Islet of Langerhans (tissue), 1 donor: Measurements from ENCODE around the gene SLC39A11.
A peak's percentile ranks its signal among the peaks of the same experiment; 100 is the strongest.
"Not testable (repeated sequence)": the region's sequence is repeated elsewhere in the genome, so short reads cannot be mapped to it uniquely, and the experiment has no call there.

ENCODE experiments used
- FAIRE-seq: peaks from one replicate; lab custom pipeline; 2011; peaks lifted over from hg19 to GRCh38; lab: Jason Lieb, UNC

SLC39A11 gene

DNA sequence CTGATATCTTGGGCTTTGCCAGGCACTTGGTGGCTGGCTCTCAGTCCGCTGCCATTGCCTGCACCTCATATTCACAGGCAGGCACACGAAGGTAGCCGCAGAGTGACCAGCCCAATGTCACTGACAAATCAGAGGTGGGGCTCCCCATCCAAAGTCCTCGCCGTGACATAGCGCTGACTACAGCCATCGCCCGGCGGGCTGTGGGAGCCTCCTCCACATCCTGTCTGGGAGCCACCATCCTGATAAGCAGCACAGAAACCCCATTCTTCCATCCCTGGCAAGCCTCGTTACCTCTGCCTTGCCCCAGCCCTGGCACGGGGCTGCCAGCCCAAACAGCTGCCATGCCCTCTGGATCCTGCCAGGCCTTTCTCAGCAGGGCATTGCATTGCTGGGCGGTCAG lies 437.8 kb downstream of the SLC39A11 start:
- no peak for FAIRE-seq

DNA sequence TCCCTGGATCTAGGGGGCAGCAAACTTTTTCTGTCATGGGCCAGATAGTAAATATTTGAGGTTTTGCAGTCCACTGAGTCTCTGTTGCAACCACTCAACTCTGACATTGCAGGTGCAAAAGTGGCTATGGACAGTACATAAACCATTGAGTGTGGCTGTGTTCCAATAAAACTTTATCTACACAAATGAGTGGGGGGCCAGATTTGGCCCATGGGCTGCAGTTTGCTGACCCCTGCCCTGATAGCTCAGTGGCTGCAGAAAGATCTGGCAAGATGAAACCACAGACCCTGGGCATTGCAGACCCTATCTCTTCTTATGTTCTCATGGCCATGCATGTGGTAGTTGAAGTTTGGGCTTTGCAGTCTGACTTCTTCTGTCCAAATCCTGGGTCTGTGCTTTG lies 440.5 kb downstream of the SLC39A11 start:
- no peak for FAIRE-seq

DNA sequence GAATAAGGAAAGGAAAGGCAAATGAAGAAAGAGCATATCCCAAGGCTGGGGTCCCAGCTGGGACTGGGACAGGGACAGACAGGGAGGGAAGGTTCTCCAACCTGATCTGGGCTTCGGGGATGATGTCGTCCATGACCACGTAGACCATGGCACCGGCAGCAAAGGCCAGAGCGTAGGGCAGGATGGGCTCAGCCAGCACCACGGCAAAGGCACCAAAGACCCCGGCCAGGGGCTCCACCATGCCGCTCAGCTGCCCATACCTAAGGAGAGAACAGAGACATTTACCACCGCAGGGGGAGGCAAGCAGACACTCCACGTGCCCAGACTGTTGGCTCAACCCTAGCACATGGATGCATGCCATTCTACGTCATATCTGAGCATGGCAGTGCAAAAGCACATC lies 443.8 kb downstream of the SLC39A11 start:
- FAIRE-seq, result no peak

DNA sequence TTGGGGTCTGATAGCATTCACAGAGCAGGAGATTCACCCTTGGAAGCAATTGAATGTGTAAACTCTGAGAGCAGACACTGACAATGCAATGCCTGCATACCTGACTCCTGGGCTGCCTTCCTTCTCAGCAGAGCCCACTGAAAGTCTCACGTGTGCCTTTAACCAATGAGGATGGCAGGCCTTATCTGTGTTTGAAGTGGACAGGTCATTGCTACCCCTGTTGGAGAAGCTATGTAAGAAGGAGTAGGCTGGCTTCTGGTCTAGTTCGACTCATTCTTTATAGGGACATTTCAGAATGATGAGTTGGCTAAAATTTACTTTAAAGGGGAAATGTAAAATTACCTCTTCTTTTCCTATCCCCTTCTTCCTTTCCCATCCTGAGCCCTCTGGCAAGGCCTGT lies 446.3 kb downstream of the SLC39A11 start:
- FAIRE-seq, result no peak

DNA sequence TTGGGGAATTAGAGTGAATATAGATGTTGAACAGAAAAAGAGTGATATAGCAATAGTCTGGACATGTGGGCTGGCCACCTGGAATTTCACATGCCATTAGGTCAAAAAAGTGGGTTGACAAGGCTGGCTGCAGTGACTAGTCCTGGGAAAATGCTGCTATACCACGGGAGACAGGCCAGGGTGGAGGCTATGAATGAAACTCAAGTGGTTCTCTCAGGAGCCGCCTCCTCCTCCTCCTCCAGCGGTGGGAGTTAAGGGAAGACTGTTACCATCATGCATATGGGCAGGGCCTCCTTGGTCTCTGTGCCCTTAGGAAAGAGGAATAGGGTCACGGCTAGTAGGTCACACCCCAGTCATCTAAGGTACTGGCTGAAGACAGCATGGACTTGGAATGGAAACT lies 448.0 kb downstream of the SLC39A11 start:
- no peak for FAIRE-seq

DNA sequence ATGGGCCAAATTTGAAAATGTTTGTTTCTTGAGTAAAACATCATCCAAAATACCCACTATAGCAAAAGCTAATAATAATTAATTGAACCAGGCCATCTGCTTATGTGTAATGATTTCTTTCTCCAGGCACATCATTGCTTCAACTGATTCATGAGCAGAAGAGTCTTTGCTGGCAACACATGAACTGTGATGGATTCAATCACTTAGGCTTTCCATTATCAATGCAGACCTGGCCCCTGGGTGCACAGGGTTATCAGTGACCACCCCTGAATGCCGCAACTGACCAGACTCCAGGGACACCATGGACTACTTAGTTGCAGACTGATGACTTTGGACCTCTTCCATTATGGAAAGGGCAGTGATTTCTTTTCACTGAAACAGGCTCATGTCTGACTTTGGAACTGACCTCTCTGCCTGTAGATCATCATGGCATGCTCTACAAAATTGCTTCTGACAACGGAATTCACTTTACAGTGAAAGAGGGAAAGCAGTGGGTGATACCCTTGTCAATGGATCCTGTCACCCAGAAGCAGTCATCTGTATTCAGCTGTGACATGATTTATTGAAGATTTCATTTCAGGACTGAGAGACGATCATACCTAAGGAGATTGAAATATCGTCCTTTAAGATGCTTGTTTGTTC lies 448.8 kb downstream of the SLC39A11 start:
- FAIRE-seq, result no peak

DNA sequence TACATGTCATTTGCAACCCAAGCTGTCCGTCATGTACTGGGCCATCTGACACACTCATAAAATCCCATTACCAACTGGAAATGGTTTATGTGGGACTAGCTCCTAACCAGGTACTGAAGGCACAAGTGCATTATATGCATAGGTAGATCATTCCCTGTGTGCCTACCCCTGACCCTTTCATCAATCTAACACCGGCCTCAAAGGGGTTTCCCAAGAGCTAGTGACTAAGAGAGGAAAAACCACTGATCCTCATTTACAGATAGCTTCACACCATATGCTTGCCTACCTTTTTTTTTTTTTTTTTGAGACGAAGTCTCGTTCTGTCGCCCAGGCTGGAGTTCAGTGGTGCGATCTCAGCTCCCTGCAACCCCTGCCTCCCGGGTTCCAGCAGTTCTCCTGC lies 449.8 kb downstream of the SLC39A11 start:
- FAIRE-seq, result no peak

DNA sequence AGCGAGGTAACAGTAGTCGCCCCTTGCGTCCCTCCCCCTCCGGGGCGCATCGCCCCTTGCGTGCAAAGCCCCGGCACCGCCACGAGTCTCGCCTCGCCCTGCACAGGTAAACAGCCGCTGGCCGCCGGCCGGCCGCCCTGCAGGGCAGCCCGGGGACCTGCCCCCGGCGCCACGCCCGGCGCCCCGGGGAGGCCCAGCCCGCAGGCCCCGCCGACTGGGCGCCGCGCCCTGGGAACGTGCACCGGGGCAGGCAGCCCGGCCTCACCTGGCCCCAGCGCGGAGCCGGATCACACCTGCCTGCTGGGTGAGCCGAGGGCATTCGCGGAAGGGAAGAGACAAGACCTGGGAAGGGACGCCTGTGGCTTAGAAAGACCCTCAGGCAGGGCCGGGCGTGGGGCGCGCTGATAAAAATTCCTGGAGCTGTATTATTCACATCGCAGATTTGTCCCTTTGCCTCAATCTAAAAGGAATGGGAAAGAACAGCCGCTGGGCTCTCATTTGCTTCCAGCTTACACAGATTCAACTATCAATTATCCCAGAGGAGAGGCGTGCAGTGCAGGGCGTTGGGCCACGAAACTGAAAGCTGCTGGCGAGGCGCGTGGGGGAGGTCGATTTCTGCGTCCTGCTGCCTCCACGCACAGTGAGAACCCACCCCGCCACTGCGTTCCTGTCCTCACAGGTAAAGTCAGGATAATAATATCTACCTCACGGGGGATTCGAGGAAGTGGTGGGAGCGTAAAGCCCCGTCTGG lies 451.9 kb downstream of the SLC39A11 start:
- no peak for FAIRE-seq

DNA sequence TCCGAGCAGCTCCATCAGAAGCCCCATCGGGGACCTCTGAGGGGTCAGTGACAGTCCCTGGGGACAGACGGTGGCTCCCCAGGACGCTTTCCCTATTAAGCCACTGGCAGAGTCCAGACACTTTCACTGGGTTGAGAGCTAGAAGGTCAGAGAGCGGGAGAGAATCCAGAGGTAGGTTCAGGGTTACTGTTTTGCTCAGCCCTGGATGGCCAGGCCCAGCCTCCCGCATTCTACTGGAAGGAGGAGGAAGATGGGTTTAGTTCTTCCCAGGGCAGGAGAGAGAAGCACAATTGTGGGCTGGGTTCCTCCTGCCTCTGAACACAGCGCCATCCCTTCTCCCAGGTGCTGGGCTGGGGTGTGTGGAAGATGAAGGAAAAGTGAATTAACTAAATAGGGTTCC lies 452.8 kb downstream of the SLC39A11 start:
- no peak for FAIRE-seq

DNA sequence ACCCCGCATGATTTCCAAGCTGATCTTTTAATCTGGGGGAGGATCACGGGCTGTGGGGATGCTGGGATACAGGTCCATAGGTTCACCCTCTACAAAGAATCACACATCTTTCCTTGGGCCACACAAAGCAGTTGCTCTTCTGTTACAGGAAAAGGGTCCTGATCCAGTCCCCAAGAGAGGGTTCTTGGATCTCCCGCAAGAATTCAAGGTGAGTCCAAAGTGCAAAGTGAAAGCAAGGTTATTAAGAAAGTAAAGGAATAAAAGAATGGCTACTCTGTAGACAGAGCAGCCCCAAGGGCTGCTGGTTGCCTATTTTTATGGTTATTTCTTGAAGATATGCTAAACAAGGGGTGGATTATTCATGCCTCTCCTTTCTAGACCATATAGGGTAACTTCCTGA lies 453.6 kb downstream of the SLC39A11 start:
- FAIRE-seq, result not testable (repeated sequence)

DNA sequence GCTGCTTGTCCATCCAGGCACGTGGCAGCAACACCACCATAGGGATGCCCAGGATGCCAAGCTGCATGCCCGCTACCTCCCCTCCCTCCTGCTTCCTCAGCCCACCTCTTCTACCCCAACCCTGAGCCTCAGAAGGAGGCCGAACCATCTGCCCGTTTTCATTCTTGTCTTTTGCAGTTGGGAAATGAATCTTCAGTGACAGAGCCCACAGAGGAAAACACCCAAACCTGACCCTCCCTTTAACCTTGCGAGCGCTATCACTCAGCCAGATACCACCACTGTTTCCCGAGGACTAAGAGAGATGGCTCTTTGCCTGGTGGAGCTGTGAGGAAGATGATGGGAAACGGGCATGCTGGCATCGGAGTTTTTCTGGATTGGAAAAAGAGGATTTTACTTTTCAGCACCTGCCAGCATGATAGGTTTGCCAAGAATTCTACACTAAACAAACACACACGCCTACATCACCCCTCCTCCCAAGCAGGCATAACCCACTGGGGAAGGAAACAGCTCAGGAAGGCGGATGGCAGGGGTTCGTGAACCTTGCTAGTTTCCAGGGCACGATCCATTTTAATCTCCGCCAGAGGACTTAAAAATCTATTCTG lies 457.4 kb downstream of the SLC39A11 start:
- FAIRE-seq, result no peak

DNA sequence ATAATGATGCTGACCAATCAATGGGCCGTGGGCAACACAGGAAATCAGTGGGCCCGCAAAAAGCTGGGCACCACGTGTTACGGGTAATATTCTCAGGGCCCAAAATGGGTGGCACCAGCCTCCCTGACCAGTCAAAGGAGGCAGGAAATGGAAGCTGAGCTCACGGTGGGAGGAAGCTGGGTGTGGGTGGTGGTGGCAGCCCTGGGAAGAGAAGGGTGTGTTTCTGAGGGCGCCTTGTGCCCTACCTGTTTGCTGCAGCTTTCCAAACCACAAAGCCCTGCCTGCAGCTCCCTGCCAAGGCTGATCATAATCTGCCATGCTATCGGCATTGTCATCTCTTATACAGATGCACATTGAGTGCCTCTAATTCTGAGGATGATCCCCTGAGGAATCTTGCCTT lies 457.9 kb downstream of the SLC39A11 start:
- FAIRE-seq, result no peak

DNA sequence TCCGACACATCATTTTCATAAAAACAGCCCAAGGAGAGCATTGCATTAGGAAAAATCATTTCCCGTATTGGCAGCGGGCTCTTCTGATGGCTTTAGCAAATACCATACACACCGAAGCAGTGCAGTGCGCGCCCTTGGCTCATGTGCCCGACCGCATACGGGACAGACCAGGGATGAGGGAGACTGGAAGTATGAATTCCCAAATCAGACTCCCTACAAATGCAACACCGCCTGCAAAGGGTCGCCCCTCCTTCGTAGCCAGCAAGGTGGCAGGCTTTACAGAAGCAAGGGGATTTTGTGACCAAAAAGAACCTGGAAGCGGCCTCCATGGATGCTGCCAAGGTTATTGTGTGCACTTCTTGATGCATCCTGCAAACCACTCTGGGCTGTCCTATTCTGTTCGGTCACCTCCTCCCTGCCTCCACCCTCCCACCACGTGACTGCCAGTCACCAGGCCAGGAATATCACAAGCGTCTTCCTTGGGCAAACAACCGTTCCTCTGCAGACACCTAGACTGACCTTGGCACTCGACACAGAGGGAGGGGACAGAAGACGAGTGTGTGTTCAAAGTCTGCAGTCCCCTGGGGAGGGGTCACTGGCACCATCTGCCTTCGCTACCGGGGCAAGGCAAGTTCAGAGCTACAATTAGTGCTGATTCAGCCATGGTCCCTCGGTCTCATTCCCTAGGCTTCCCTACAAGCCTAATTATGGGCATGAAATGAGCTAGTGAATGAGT lies 460.4 kb downstream of the SLC39A11 start:
- peak; percentile 74 for FAIRE-seq

DNA sequence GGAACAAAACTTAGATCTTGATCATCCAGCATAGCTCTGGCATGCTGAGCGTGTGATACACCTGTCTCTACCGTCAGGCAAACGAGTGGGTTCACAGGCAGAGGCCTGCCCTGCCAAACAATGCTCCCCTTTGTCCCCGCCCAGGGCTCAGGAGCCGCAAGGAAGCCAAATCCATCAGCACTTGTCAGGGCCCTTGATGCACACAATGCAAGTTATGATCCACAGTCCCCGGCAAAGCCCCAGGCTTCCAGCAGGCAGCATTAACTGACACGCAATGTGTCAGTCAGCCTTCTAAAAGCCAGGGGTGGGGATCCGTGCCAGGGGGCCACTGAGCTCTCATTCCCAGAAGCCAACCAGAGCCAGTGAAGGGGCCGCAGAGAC lies 460.9 kb downstream of the SLC39A11 start:
- FAIRE-seq, result no peak

DNA sequence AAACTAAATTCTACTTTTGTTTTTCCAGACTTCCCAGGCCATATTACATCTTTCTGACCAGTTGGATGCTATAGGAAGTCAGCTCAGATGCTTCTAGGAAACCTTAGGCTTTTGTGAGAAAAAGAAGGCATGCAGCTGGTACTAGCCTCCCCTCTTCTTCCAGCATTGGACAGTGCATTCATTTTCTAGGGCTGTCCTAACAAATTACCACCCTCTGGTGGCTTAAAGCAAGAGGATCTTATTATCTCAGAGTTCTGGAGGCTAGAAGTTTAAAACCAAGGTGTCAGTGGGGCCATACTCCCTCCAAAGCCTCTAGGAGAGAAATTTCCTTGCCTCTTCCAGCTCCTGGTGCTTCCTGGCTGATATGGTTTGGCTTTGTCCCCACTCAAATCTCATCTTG lies 467.8 kb downstream of the SLC39A11 start:
- no peak for FAIRE-seq

DNA sequence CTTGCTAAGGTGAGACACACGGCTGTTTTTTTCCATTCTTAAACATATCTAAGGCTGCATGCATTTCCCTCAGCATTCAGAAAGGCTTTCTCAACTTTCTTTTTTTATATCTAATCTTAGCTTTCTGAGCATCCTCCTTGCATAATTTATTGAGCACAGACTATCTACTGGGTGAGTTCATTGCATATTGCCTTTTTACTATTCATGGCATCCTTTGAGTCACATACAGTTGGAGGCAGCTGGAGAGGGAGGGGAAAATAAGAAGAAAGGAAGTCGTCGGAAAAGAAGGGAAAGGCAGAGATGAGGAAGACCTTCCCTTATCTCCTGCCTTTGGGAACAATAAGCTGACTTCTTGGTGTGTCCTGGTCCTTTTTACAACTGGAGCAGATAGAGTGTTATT lies 468.3 kb downstream of the SLC39A11 start:
- FAIRE-seq, result no peak

DNA sequence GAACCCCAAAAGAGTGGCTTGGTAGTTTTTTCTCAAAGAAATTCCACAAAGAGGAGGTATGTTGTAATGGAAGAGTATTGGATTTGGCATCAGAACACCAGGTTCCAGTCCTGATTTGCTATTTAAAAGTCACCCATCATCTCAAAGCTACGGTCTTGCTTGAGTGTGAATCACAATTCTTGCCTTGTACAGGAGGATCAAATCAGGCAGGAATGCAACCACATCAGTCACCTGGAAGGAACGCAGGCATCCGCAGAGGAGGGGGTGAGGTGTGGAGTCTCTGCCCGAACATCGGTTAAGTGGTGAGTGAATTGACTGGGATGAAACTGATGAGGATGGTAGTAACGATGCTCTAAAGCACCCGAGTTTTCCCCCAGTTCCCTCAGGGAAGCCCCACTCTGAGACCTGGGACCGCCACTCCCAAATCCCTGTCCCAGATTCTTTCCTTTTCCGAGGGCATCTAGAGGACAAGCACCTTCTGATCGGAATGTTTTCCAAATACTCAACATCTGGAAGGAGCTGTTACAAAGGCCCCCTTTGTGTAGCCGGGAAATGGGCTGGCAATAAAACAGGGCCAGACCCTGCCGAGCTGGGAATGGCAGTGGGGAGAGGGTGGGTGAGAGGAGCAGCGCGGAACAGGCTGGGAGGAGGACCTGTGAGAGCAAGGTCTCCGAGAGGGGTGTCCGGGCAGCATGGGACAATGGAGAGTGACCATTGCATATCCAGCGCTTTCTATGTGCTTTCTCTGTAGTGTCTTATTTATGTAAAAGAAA lies 469.6 kb downstream of the SLC39A11 start:
- no peak for FAIRE-seq

DNA sequence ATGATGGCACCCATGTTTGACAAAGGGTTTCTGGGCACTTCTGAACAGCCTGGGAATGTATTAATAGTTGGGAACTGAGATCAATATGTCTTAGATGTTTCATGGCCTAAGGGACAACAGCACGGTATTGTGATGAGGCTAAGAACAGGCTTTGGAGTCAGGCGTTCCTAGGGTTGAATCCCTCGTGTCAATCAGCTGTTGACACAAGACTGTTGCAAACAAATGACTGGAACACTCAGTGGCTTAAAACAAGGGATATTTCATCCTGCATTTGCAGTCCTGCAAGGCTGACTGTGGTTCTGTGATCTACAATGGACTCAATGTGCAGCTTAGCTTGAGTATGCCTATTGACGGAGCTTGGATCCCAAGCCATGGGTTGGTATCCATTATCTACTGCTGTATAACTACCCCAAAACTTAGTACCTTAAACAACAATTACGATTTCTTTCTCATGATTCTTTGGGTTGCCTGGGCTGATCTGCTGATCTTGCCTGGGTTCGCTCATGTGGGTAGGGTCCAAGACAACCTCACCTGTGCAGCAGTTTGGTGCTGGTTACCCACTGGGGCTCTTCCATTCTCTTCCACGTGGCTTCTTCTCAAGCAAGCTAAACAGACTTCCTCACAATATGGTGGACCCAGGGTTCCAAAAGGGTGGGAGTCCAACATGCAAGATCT lies 472.4 kb downstream of the SLC39A11 start:
- FAIRE-seq, result no peak

DNA sequence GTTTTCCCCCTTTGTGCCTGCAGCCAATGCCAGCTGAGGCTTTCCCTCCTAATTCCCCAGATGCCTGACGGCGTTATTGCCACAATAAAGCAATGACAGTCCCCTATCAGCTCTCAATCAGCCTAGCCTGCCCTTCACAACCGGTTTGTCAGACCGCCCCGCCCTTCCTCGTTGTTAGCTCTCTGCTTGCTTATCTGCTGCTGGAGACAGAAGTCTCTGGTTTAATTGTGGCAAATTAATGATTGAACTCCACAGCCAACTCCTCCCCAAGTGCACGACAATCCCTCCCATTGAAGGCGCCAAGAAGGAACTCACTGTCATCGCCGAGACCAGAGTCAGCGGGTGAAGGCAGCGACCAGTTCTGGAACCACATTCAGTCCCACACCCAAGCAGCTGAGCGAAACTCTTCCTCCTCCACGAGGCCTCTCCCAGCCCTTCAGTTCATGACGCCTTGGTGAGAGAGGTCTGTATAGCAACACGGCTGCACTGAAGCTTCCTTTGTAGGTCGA lies 474.4 kb downstream of the SLC39A11 start:
- no peak for FAIRE-seq

DNA sequence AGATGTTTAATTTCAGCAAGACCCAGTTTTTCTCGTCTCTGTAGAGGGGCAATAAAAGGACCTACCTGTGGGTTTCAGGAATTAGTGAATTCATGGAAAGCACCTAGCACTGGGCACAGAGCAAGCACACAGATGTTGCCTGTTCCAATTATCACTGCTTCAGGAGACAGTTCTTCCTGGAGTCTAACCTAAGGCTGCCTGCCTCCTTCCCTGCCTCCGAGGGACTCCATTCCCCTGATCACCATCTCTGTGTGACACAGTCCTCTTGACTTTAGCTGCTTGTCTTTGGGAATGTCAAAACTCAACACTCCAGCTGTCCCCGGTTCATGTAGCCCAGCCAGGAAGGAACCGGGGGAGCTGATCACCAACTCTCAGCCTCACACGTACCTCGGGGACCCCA lies 474.9 kb downstream of the SLC39A11 start:
- FAIRE-seq, result no peak

DNA sequence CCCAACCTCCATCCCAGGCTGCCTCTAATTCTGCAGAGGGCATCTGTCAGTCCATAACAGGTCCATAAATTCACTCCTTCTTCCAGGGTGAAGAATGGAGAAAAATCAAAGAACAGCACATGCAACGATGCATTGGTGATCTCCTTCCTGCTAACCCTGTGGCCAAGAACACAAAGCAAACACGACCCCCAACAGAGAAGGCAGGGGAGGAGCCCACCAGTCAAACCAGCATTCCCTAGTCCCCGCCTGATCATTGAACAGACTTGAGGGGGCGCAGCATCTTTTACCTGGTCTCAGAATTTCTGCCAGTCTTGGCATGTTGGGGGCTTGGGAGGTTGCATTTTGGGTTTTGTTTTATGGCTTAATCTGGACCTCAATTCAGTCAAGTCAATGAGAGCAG lies 476.0 kb downstream of the SLC39A11 start:
- no peak for FAIRE-seq

DNA sequence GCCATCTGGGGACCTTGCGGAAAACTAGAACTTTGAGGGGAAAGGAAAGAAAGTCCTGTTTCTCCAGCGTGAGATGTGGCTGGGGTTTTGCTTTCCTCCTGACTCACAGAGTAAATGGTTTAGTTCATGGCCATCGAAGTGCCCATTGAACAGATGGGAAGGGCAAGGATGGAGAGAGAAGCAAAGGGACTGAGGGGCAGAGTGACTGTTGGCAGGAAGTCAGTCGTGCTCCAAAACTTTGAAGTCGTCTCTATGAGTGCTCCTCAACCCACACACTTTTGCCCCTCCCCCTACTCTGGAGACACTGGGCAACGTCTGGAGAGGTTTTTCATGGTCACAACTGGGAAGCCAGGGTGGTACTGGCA lies 476.9 kb downstream of the SLC39A11 start:
- FAIRE-seq, result no peak
